Liver (tissue), 9 donors: ENCODE results near the gene TEX48. TPM values are rescaled to one million over a fixed set of nuclear protein-coding genes. Genes with fewer than 3 reads are reported as not detected.

ENCODE experiments used
- DNase-seq: peaks from one replicate; pipeline ENCODE4 v3.0.0-alpha.2; 2017; ENCODE audit warnings: low spot score
- H3K27ac ChIP-seq, 2 donors: one replicate each; pipeline ENCODE4 v1.7.0; 2013; ENCODE audit warnings: inconsistent platforms in 2 of 2, low read length in 2 of 2, control low read depth in 1 of 2, low read depth in 1 of 2, mild to moderate bottlenecking in 1 of 2
- H3K27me3 ChIP-seq, 4 donors: one replicate each; pipeline versions ENCODE4 v1.6.1 to v1.7.0; 2013; ENCODE audit warnings: low read length in 3 of 4, inconsistent platforms in 1 of 4, mild to moderate bottlenecking in 1 of 4, moderate library complexity in 1 of 4; ENCODE audit not compliant: control insufficient read depth in 4 of 4, insufficient read depth in 4 of 4
- H3K36me3 ChIP-seq, 4 donors: one replicate each; pipeline versions ENCODE4 v1.6.1 to v1.7.0; 2013; ENCODE audit warnings: low read length in 3 of 4, mild to moderate bottlenecking in 3 of 4, low read depth in 1 of 4, moderate library complexity in 1 of 4; ENCODE audit not compliant: control insufficient read depth in 4 of 4, insufficient read depth in 3 of 4
- H3K4me1 ChIP-seq, 4 donors: one replicate each; pipeline versions ENCODE4 v1.6.1 to v1.7.0; 2013; ENCODE audit warnings: low read length in 3 of 4, mild to moderate bottlenecking in 3 of 4, moderate library complexity in 1 of 4; ENCODE audit not compliant: control insufficient read depth in 4 of 4, insufficient read depth in 4 of 4
- H3K4me3 ChIP-seq, 3 donors: one replicate each; pipeline versions ENCODE4 v1.6.1 to v1.7.0; 2013; ENCODE audit warnings: low read length in 3 of 3, control low read depth in 1 of 3, low read depth in 1 of 3, mild to moderate bottlenecking in 1 of 3
- H3K9ac ChIP-seq, 2 donors: one replicate each; pipeline ENCODE4 v1.7.0; 2013; ENCODE audit warnings: low read length in 2 of 2, mild to moderate bottlenecking in 2 of 2, moderate library complexity in 2 of 2, control low read depth in 1 of 2, low read depth in 1 of 2
- H3K9me3 ChIP-seq, 4 donors: one replicate each; pipeline versions ENCODE4 v1.6.1 to v1.7.0; 2013; ENCODE audit warnings: low read length in 3 of 4; ENCODE audit not compliant: control insufficient read depth in 4 of 4
- ATF3 ChIP-seq: IDR thresholded peaks from 2 replicates; pipeline ENCODE4 v1.6.1; 2016; ENCODE audit warnings: antibody characterized with exemption
- CTCF ChIP-seq: fragments of 150-350 bp; IDR thresholded peaks from 2 replicates; pipeline ENCODE4 v1.5.1; 2017; ENCODE audit warnings: improper control_type of control experiment, low read depth, low read length; ENCODE audit not compliant: missing input control
- EGR1 ChIP-seq, 2 donors: IDR thresholded peaks; 2 replicates each; pipeline ENCODE4 v1.6.1; 2016 to 2018; ENCODE audit warnings: antibody characterized with exemption in 2 of 2, low read depth in 2 of 2
- FOXA1 ChIP-seq: IDR thresholded peaks from 2 replicates; pipeline ENCODE4 v1.6.1; 2016; ENCODE audit warnings: antibody characterized with exemption
- FOXA2 ChIP-seq: IDR thresholded peaks from 2 replicates; pipeline ENCODE4 v1.6.1; 2016; ENCODE audit warnings: antibody characterized with exemption
- GABPA ChIP-seq, 2 donors: IDR thresholded peaks in 1 of 2; conservative IDR thresholded peaks in 1 of 2; 2 replicates each; pipeline ENCODE4 v1.6.1; 2016; ENCODE audit warnings: antibody characterized with exemption in 2 of 2, mild to moderate bottlenecking in 1 of 2, moderate library complexity in 1 of 2
- HNF4A ChIP-seq, 2 donors: conservative IDR thresholded peaks; 2 replicates each; pipeline ENCODE4 v1.6.1; 2016; ENCODE audit warnings: antibody characterized with exemption in 2 of 2, mild to moderate bottlenecking in 2 of 2
- HNF4G ChIP-seq: IDR thresholded peaks from 2 replicates; pipeline ENCODE4 v1.6.1; 2016; ENCODE audit warnings: antibody characterized with exemption
- JUND ChIP-seq, 2 donors: IDR thresholded peaks; 2 replicates each; pipeline ENCODE4 v1.6.1; 2016; ENCODE audit warnings: antibody characterized with exemption in 2 of 2
- MAX ChIP-seq: IDR thresholded peaks from 2 replicates; pipeline ENCODE4 v1.6.1; 2016; ENCODE audit warnings: antibody characterized with exemption
- NR2F2 ChIP-seq: IDR thresholded peaks from 2 replicates; pipeline ENCODE4 v1.6.1; 2016; ENCODE audit warnings: antibody characterized with exemption
- RAD21 ChIP-seq, 2 donors: IDR thresholded peaks; 2 replicates each; pipeline ENCODE4 v1.6.1; 2016; ENCODE audit warnings: antibody characterized with exemption in 2 of 2, mild to moderate bottlenecking in 2 of 2
- REST ChIP-seq: IDR thresholded peaks from 2 replicates; pipeline ENCODE4 v1.6.1; 2016; ENCODE audit warnings: antibody characterized with exemption, mild to moderate bottlenecking
- RXRA ChIP-seq, 2 donors: IDR thresholded peaks; 2 replicates each; pipeline ENCODE4 v1.6.1; 2017 to 2018; ENCODE audit warnings: antibody characterized with exemption in 2 of 2, mild to moderate bottlenecking in 1 of 2
- SP1 ChIP-seq: IDR thresholded peaks from 2 replicates; pipeline ENCODE4 v1.6.1; 2018; ENCODE audit warnings: antibody characterized with exemption, mild to moderate bottlenecking
- TAF1 ChIP-seq: conservative IDR thresholded peaks from 2 replicates; pipeline ENCODE4 v1.6.1; 2016; ENCODE audit warnings: antibody characterized with exemption, mild to moderate bottlenecking
- YY1 ChIP-seq: IDR thresholded peaks from 2 replicates; pipeline ENCODE4 v1.6.1; 2016; ENCODE audit warnings: antibody characterized with exemption, mild to moderate bottlenecking
- ZBTB33 ChIP-seq: IDR thresholded peaks from 2 replicates; pipeline ENCODE4 v1.6.1; 2016; ENCODE audit warnings: antibody characterized with exemption
- WGBS: extraction: QIAGEN DNeasy Blood & Tissue Kit; methylation state at CpG from one replicate; pipeline ENCODE4 v1.1.7; 2013; 5-methylcytosine and 5-hydroxymethylcytosine counted together
- polyA plus RNA-seq, 2 donors: library from polyadenylated mRNA; stranded (reverse) in 1 of 2; unstranded in 1 of 2; fragments of 200-250 nt in 1 of 2; fragments of >200 nt in 1 of 2; fragmentation: Nextera tagmentation in 1 of 2; extraction: Ambion mirVana in 1 of 2; gene quantifications; one replicate each; pipeline versions ENCODE4 v1.2.1 to v1.2.3, GENCODE V29; 2013 to 2015
- total RNA-seq, 2 donors: library from RNA; depleted of rRNA; stranded (reverse); fragments of >200 nt; gene quantifications; one replicate each; pipeline ENCODE4 v1.2.3, GENCODE V29; 2014
- donor health status: healthy.
- donor health status: healthy.
- donor health status: healthy.
- donor health status: healthy.
- donor health status: healthy.

The TEX48 gene
- total and polyA plus RNA-seq, 4 donors: not detected

GRCh38 chr9:114621975-114622609, 59.9 kb downstream of the TEX48 start:
- Histone ChIP-seq H3K4me1 (no peaks in the 10 kb centered on the region), H3K27me3 (no peaks in the 10 kb centered on the region), H3K4me3 (no peak overlapping the region), H3K36me3 (no peaks in the 10 kb centered on the region), H3K9me3 (no peaks in the 10 kb centered on the region), H3K9ac (no peak overlapping the region), H3K27ac (no peak overlapping the region)
- no peak for TF ChIP-seq SP1
- 97% methylated on average over 2 of the region's 2 CpGs for WGBS
- DNase-seq: no peak

- WGBS: 95% methylated on average over 7 of the region's 7 CpGs
- Histone ChIP-seq H3K36me3 (no peaks in the 10 kb centered on the region), H3K4me3 (no peak overlapping the region), H3K9me3 (no peaks in the 10 kb centered on the region), H3K27ac (no peak overlapping the region), H3K27me3 (no peaks in the 10 kb centered on the region), H3K9ac (no peak overlapping the region), H3K4me1 (no peaks in the 10 kb centered on the region)
- DNase-seq: no peak
- TF ChIP-seq TAF1 (no peak), SP1 (no peak), RAD21 (IDR thresholded peaks at IDR 0.05) (no peak), REST (no peak), CTCF (no peak), RXRA (IDR thresholded peaks at IDR 0.05) (no peak), FOXA2 (no peak), YY1 (no peak), JUND (IDR thresholded peaks at IDR 0.05) (no peak), GABPA (IDR thresholded peaks at IDR 0.05 in 1 of 2, conservative IDR thresholded peaks at IDR 0.05 in 1 of 2) (no peak), ATF3 (no peak), FOXA1 (no peak), NR2F2 (no peak), EGR1 (IDR thresholded peaks at IDR 0.05; ENCODE audit: low read depth in 2 of 2) (no peak), MAX (no peak), HNF4A (conservative IDR thresholded peaks at IDR 0.05) (no peak), HNF4G (no peak), ZBTB33 (no peak)
Measured at GRCh38 chr9:114621561-114621960, 60.4 kb downstream of the TEX48 start.
